Stimulated activated CD8-positive, alpha-beta memory T cell treated with anti-CD3 and anti-CD28 coated beads, Interleukin-15, amount 100 ng/mL, for 24 hours (primary cell): ENCODE data around the gene ATP5PD.
"Not testable (repeated sequence)": the region's sequence is repeated elsewhere in the genome, so short reads cannot be mapped to it uniquely, and the experiment has no call there.

ENCODE experiments used
- DNase-seq: peaks from one replicate; pipeline ENCODE4 v3.0.0-alpha.2; 2020; ENCODE audit warnings: low read depth

Gene ATP5PD

GRCh38 chr17:75051941-75052340 is 5.2 kb upstream of the ATP5PD start:
- no peak for DNase-seq

- no peak for DNase-seq
Observed at GRCh38 chr17:75049706-75050105, 2.9 kb upstream of the ATP5PD start.

GRCh38 chr17:75049057-75049456 is 2.3 kb upstream of the ATP5PD start:
- DNase-seq = no peak

GRCh38 chr17:75048249-75048878 is 1.6 kb upstream of the ATP5PD start:
- no peak for DNase-seq

DNA sequence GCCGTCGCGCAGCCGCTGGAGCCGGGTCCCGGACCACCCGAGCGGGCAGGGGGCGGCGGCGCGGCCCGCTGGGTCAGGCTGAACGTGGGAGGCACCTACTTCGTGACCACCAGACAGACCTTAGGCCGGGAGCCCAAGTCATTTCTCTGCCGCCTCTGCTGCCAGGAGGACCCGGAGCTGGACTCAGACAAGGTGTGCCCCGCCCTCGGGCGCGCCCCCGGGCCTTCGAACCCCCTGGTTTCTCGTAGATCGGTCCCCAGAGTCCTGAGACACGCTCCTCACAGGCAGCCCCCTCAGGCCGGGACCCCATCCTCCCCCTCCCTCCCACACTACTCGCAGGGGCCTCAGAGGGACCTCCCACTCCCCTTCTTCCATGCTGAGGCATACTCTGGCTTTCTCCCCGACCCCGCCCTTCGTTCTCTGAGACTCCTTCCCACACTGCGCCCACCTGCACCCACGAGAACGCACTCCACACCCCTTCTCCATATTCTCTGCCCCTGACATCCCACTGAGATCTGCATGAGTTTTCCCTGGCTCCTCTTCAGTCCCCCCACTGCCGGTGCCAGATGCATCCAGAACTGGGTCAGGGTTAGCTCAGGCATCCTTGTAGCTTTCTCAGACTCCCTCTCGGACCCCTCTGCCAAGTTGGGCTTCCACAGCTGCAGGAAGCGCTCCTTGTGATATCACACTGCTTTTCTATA is 779 bp upstream of the ATP5PD start:
- no peak for DNase-seq

GRCh38 chr17:75045946-75046406 is 793 bp downstream of the ATP5PD start:
- not testable (repeated sequence) for DNase-seq

GRCh38 chr17:75044716-75045115 is 2.1 kb downstream of the ATP5PD start:
- no peak for DNase-seq

DNA sequence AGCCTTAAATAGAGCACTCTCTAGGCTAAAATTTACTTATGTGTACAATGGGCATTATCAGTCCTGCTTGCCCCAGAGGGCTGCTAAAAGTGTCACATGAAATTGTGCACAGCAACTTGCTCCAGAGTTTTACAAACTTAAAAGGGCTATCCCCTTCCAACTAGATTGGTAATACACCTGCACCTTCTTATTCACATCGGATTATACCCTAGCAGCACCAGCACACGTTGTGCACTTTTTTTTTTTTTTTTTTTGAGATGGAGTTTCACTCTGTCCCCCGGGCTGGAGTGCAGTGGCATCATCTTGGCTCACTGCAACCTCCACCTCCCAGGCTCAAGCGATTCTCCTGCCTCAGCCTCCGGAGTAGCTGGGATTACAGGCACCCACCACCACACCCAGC is 3.0 kb downstream of the ATP5PD start:
- DNase-seq = not testable (repeated sequence)

DNA sequence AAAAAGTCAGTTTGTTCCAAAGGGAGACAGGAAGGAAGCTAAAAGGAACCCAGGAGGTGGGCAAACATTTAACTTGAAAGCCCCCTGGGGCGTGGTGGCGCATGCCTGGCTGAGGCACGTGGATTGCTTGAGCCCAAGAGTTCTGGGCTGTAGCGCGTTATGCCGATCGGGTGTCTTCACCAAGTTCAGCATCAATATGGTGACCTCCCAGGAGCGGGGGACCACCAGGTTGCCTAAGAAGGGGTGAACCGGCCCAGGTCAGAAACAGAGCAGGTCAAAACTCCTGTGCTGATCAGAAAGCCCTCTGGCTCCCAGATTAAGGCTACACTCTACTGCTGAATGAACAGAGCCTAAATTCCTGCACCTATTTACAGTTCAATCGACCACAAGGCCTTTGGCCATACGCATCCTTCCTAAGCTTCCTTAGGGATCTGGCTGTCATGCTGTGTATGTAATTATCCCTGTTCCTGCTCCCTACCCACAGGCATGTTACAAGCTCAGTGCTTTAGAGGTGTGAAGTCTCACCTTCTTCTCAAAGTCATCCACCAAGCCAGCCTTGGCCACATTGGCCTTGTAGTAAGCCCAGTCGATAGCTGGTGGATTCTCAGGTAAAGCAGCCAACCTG is 5.0 kb downstream of the ATP5PD start:
- no peak for DNase-seq

GRCh38 chr17:75039238-75039637 is 7.5 kb downstream of the ATP5PD start:
- DNase-seq = no peak

- DNase-seq = no peak
Observed at GRCh38 chr17:75036643-75037268, 10.0 kb downstream of the ATP5PD start.

DNA sequence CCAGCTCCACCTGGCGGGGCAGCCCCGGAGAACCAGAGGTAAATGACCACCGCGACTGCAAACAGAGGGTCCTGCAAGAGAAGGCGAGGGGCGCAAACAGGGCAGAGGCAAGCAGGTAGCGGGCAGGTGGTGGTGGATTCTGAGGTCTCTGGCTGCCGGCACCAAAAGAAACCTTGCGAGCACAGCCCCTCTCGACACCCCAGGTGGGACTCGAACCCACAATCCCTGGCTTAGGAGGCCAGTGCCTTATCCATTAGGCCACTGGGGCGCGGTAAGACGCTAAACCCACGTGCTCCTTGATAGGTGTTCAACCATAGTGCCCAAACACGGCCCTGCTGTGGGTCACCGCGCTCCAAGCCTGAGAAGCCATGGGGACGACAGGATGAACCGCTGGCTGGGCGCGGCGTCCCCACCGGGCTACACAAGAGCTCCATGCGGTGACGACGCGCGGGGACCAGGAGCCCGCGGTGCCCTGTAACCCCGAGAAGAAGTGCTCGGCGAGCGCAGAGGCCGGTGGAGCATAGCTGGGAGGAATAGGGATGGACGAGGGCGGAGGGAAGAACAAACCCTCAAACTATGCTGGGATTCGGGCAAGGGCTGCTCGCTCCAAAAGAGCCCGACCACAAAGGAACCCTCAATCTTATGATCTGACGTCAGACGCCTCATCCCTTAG is 12.4 kb downstream of the ATP5PD start:
- peak; percentile 92 for DNase-seq

- peak; percentile 96 for DNase-seq
Observed at GRCh38 chr17:75033346-75034235, 13.2 kb downstream of the ATP5PD start.

DNA sequence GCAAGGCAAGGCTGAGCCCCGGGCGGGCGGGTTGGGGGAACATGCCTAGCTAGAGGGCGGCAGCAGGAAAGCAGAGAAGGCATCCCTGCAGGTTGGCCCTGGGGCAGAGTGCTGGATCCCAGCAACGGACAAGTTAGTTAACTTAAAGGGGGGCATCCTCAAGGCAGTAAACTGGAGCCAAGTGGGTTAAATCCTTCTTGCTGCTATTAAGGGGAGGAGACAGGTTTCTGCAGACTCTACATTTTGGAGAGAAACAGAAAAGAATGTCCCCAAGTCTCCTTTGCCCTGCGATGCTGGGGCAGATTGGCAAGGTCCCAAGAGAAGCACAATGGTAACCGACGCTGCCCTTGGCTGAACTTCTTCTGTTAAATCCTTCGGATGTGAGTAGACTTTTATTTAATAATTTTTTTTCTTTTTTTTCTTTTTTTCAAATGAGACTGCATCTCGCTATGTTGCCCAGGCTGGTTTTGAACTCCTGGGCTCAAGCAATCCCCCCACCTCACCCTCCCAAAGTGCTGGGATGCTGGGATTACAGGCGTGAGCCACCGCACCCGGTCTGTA is 14.0 kb downstream of the ATP5PD start:
- no peak for DNase-seq

DNA sequence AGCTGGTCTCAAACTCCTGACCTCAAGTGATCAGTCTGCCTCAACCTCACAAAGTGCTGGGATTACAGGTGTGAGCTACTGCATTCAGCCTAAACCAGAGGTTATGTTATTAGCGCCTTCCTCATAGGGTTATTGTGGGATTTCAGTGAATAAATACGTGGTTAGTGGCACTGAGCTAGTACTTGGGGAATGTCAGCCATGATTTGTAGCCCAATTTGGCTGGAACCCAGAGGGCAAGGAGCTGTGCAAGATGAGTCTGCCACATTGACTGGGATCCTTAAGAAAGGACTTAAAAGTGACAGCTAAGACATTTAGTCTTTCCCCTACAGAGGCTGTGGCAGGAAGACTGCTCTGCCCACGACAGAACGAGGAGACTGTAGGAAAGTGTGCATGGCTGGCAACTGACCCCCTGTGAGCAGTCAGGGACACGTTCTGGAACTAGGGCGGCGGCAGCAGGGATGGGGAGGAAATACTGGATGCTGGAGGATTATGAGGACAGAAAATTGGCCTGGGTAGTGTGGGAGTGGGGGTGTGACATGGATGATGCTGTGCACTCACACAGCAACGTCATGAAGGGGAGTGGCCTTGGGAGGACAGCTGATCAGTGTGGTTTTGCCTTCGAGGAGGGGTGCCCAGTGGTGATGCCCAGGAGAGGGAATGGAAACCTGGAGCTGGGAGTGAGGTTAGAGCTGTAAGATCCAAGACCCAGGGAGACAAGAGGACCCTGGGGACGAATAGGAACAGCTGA is 14.6 kb downstream of the ATP5PD start:
- DNase-seq = no peak

- no peak for DNase-seq
Observed at GRCh38 chr17:75030161-75030560, 16.6 kb downstream of the ATP5PD start.

- not testable (repeated sequence) for DNase-seq
Observed at GRCh38 chr17:75026650-75027049, 20.1 kb downstream of the ATP5PD start.

DNA sequence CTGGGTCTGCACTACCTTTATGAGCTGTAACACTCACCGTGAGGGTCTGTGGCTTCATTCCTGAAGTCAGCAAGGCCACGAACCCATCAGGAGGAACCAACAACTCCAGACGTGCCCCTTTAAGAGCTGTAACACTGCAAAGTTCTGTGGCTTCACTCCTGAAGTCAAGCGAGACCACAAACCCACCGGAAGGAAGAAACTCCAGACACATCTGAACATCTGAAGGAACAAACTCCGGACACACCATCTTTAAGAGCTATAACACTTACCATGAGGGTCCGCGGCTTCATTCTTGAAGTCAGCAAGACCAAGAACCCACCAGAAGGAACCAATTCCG is 21.4 kb downstream of the ATP5PD start:
- not testable (repeated sequence) for DNase-seq

GRCh38 chr17:75024686-75025397 is 21.9 kb downstream of the ATP5PD start:
- no peak for DNase-seq
